SK-N-SH (cell line): ENCODE data around the gene FNDC11.

ENCODE experiments used
- CTCF ChIP-seq: fragments of 200-600 bp; sonication (generic); IDR thresholded peaks from 2 replicates; pipeline ENCODE4 v1.6.1; 2017; ENCODE audit warnings: antibody characterized with exemption, mild to moderate bottlenecking, moderate library complexity
- NFIC ChIP-seq: IDR thresholded peaks from 2 replicates; pipeline ENCODE4 v1.4.0; 2012; ENCODE audit warnings: borderline replicate concordance
- NRF1 ChIP-seq: IDR thresholded peaks from 2 replicates; pipeline ENCODE4 v1.6.1; 2012; ENCODE audit warnings: low read depth, mild to moderate bottlenecking, low read length
- RFX5 ChIP-seq: IDR thresholded peaks from 2 replicates; pipeline ENCODE4 v1.6.1; 2012; ENCODE audit warnings: mild to moderate bottlenecking, improper control_type of control experiment, low read length
- SIN3A ChIP-seq: IDR thresholded peaks from 2 replicates; pipeline ENCODE4 v1.6.1; 2012; ENCODE audit warnings: low read depth, mild to moderate bottlenecking, low read length, moderate library complexity, borderline replicate concordance
- USF1 ChIP-seq: IDR thresholded peaks from 2 replicates; pipeline ENCODE4 v1.4.0; 2012; ENCODE audit warnings: low read depth, borderline replicate concordance
- ZBTB33 ChIP-seq: IDR thresholded peaks from 2 replicates; pipeline ENCODE4 v1.4.0; 2012; ENCODE audit warnings: low read depth, borderline replicate concordance

- TF ChIP-seq RFX5 (no peak), CTCF (no peak), USF1 (no peak), NRF1 (no peak), NFIC (no peak), ZBTB33 (no peak), SIN3A (no peak)
Measured at GRCh38 chr20:63549019-63549418, 4.9 kb upstream of the FNDC11 start.
